NCI-H146 (cell line): ENCODE results near the gene ZNF692.
"Not testable (repeated sequence)": the region's sequence is repeated elsewhere in the genome, so short reads cannot be mapped to it uniquely, and the experiment has no call there.

Experiments used
- DNase-seq: peaks from one replicate; lab custom pipeline; 2025; lab: John Stamatoyannopoulos, UW

The ZNF692 gene

GRCh38 chr1:248849152-248849551 lies 9.7 kb downstream of the ZNF692 start:
- DNase-seq: no peak

- DNase-seq: no peak
Observed at GRCh38 chr1:248848602-248849001, 10.3 kb downstream of the ZNF692 start.

- no peak for DNase-seq
Observed at GRCh38 chr1:248847956-248848561, 10.8 kb downstream of the ZNF692 start.

GRCh38 chr1:248847181-248847955 lies 11.5 kb downstream of the ZNF692 start:
- no peak for DNase-seq

GRCh38 chr1:248844526-248844925 lies 14.4 kb downstream of the ZNF692 start:
- no peak for DNase-seq

GRCh38 chr1:248843687-248844086 lies 15.2 kb downstream of the ZNF692 start:
- DNase-seq: no peak

GRCh38 chr1:248842781-248843331 lies 16.0 kb downstream of the ZNF692 start:
- DNase-seq: no peak

GRCh38 chr1:248841702-248842395 lies 17.0 kb downstream of the ZNF692 start:
- no peak for DNase-seq

- DNase-seq: no peak
Observed at GRCh38 chr1:248840946-248841345, 17.9 kb downstream of the ZNF692 start.

- peak; percentile 66 for DNase-seq
Observed at GRCh38 chr1:248839168-248839555, 19.7 kb downstream of the ZNF692 start.

- peak; percentile 94 for DNase-seq
Observed at GRCh38 chr1:248838357-248839167, 20.3 kb downstream of the ZNF692 start.

GRCh38 chr1:248837781-248838356 lies 21.0 kb downstream of the ZNF692 start, which contains the start of gene ZNF672:
Gene ZNF672 (plus strand): TSS chr1:248838224. CDS start chr1:248847275, 9,051 bp downstream.
- peak; percentile 100 for DNase-seq

GRCh38 chr1:248837045-248837780 lies 21.7 kb downstream of the ZNF692 start:
- DNase-seq: peak; percentile 68

- DNase-seq: no peak
Observed at GRCh38 chr1:248834343-248834940, 24.4 kb downstream of the ZNF692 start.

- no peak for DNase-seq
Observed at GRCh38 chr1:248831842-248832241, 27.0 kb downstream of the ZNF692 start.

- DNase-seq: not testable (repeated sequence)
Observed at GRCh38 chr1:248830718-248831017, 28.2 kb downstream of the ZNF692 start.

GRCh38 chr1:248828845-248829244 lies 30.0 kb downstream of the ZNF692 start:
- no peak for DNase-seq

- DNase-seq: peak; percentile 96
Observed at GRCh38 chr1:248825909-248826760, 32.8 kb downstream of the ZNF692 start, which contains the start of gene SH3BP5L. Gene SH3BP5L (minus strand): TSS chr1:248825915. CDS start chr1:248824935, 980 bp downstream.

- no peak for DNase-seq
Observed at GRCh38 chr1:248825573-248825908, 33.3 kb downstream of the ZNF692 start.
